Activated CD8-positive, alpha-beta T cell treated with anti-CD3 and anti-CD28 coated beads for 36 hours (primary cell): ENCODE results near the gene FBXO34. TPM values are rescaled to one million over a fixed set of nuclear protein-coding genes. Genes with fewer than 3 reads are reported as not detected.
"Not testable (repeated sequence)": the region's sequence is repeated elsewhere in the genome, so short reads cannot be mapped to it uniquely, and the experiment has no call there.

Experiments used
- ATAC-seq: fragments of 200-7000 bp; cut with Tn5 transposase; one replicate; pipeline ENCODE4 v1.10.0; 2021; ENCODE audit warnings: mild to moderate bottlenecking, moderate library complexity
- CTCF ChIA-PET: fragments of 350-600 bp; sonication (Branson Sonifier 250); formaldehyde crosslinking; loops from one replicate; lab custom pipeline; 2021; ENCODE audit warnings: antibody characterized with exemption; lab: Charles Lee
- POLR2A ChIA-PET: fragments of 350-600 bp; sonication (Branson Sonifier 250); formaldehyde crosslinking; loops from one replicate; lab custom pipeline; 2021; ENCODE audit warnings: antibody characterized with exemption; lab: Charles Lee
- DNase-seq: peaks from one replicate; pipeline ENCODE4 v3.0.0-alpha.2; 2020
- H3K27ac Mint-ChIP-seq: one replicate; pipeline ENCODE4 v1.8.0; 2021; ENCODE audit warnings: mild to moderate bottlenecking, mixed read lengths
- H3K27me3 Mint-ChIP-seq: one replicate; pipeline ENCODE4 v1.8.0; 2021; ENCODE audit warnings: mixed read lengths
- H3K36me3 Mint-ChIP-seq: one replicate; pipeline ENCODE4 v1.8.0; 2021; ENCODE audit warnings: low read depth, mixed read lengths
- H3K4me1 Mint-ChIP-seq: one replicate; pipeline ENCODE4 v1.8.0; 2021; ENCODE audit warnings: low read depth, mixed read lengths
- H3K4me3 Mint-ChIP-seq: one replicate; pipeline ENCODE4 v1.8.0; 2021; ENCODE audit warnings: mild to moderate bottlenecking, moderate library complexity, mixed read lengths
- H3K9me3 Mint-ChIP-seq: one replicate; pipeline ENCODE4 v1.8.0; 2021; ENCODE audit warnings: mixed read lengths
- intact Hi-C: fragments of 100-400 bp; cut with micrococcal nuclease; formaldehyde crosslinking; loops from one replicate; pipeline ENCODE4 v1.10.0; 2022
- total RNA-seq, 2 experiments: library from RNA; stranded (reverse); gene quantifications; one replicate each; pipeline ENCODE4 v1.2.3, GENCODE V29; 2021
- TF ChIP-seq, protein P1 (sequence below): fragments of 200-600 bp; IDR thresholded peaks from one replicate; pipeline ENCODE4 v1.8.0; 2022; ENCODE audit warnings: antibody characterized with exemption, mild to moderate bottlenecking

Gene FBXO34
- total RNA-seq, 2 experiments from 2014 or later = 17.7 to 20.0 TPM

GRCh38 chr14:55377236-55377635 is 106.0 kb downstream of the FBXO34 start:
- intact Hi-C loops = no loop called here
- no peak for ATAC-seq
- no peak for DNase-seq
- Mint-ChIP-seq H3K36me3 (peaks cover 38% of the 10 kb centered on the region), H3K9me3 (no peaks in the 10 kb centered on the region), H3K4me3 (no peak overlapping the region), H3K27ac (peak overlapping the region; percentile 13), H3K4me1 (peaks cover 42% of the 10 kb centered on the region), H3K27me3 (no peaks in the 10 kb centered on the region)
- ChIA-PET POLR2A (interaction anchor here (1.5 kb wide), 1 partner anchor 8 kb away, joined by 5 read pairs; no protein-coding TSS in a partner anchor), CTCF (interaction anchor here (1.1 to 1.3 kb wide), 2 partner anchors 15 to 39 kb away, joined by 3 to 5 read pairs; no protein-coding TSS in a partner anchor)
- TF ChIP-seq, protein P1, sequence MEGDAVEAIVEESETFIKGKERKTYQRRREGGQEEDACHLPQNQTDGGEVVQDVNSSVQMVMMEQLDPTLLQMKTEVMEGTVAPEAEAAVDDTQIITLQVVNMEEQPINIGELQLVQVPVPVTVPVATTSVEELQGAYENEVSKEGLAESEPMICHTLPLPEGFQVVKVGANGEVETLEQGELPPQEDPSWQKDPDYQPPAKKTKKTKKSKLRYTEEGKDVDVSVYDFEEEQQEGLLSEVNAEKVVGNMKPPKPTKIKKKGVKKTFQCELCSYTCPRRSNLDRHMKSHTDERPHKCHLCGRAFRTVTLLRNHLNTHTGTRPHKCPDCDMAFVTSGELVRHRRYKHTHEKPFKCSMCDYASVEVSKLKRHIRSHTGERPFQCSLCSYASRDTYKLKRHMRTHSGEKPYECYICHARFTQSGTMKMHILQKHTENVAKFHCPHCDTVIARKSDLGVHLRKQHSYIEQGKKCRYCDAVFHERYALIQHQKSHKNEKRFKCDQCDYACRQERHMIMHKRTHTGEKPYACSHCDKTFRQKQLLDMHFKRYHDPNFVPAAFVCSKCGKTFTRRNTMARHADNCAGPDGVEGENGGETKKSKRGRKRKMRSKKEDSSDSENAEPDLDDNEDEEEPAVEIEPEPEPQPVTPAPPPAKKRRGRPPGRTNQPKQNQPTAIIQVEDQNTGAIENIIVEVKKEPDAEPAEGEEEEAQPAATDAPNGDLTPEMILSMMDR = no peak

GRCh38 chr14:55381040-55381439 is 109.8 kb downstream of the FBXO34 start:
- no peak for DNase-seq
- POLR2A ChIA-PET = interaction anchor here (0.6 kb wide), 1 partner anchor 177 kb away, joined by 5 read pairs; no protein-coding TSS in a partner anchor
- Mint-ChIP-seq H3K4me3 (no peak overlapping the region), H3K4me1 (peaks cover 21% of the 10 kb centered on the region), H3K9me3 (no peaks in the 10 kb centered on the region), H3K36me3 (peaks cover 38% of the 10 kb centered on the region), H3K27ac (peak overlapping the region; percentile 43), H3K27me3 (no peaks in the 10 kb centered on the region)
- intact Hi-C loops = no loop called here
- CTCF ChIA-PET = interaction anchor here (1.8 kb wide), 2 partner anchors 65 to 135 kb away, joined by 4 to 6 read pairs; no protein-coding TSS in a partner anchor
- TF ChIP-seq, protein P1 = no peak
- no peak for ATAC-seq

- Mint-ChIP-seq H3K36me3 (peaks cover 38% of the 10 kb centered on the region), H3K9me3 (no peaks in the 10 kb centered on the region), H3K4me1 (peaks cover 22% of the 10 kb centered on the region), H3K4me3 (no peak overlapping the region), H3K27me3 (no peaks in the 10 kb centered on the region), H3K27ac (peak overlapping the region; percentile 31)
- intact Hi-C loops = no loop called here
- DNase-seq (no peak), ATAC-seq (no peak)
- TF ChIP-seq, protein P1 = no peak
- ChIA-PET POLR2A (no interaction called here), CTCF (interaction anchor here (1.5 to 2.0 kb wide), 4 partner anchors 9 to 136 kb away, joined by 3 to 6 read pairs (median 5); no protein-coding TSS in a partner anchor)
These were observed 110.3 kb downstream of the FBXO34 start for GRCh38 chr14:55381561-55381960.

GRCh38 chr14:55382483-55382882 is 111.3 kb downstream of the FBXO34 start:
- H3K36me3 Mint-ChIP-seq = peaks cover 36% of the 10 kb centered on the region

GRCh38 chr14:55383056-55383466 is 111.8 kb downstream of the FBXO34 start:
- H3K27me3 Mint-ChIP-seq, ATAC-seq, intact Hi-C loops, H3K9me3 Mint-ChIP-seq, POLR2A ChIA-PET, DNase-seq, H3K27ac Mint-ChIP-seq, H3K4me3 Mint-ChIP-seq: not testable (repeated sequence)
- CTCF ChIA-PET = interaction anchor here (1.5 to 2.1 kb wide), 7 partner anchors 8 to 137 kb away, joined by 3 to 6 read pairs (median 6); no protein-coding TSS in a partner anchor
- Mint-ChIP-seq H3K36me3 (peaks cover 36% of the 10 kb centered on the region), H3K4me1 (peaks cover 33% of the 10 kb centered on the region)

More at GRCh38 chr14:55382483-55382882, 111.3 kb downstream of the FBXO34 start:
- H3K27ac Mint-ChIP-seq = no peak overlapping the region
- intact Hi-C loops = no loop called here
- peaks cover 31% of the 10 kb centered on the region for H3K4me1 Mint-ChIP-seq
- no peaks in the 10 kb centered on the region for H3K27me3 Mint-ChIP-seq
- ATAC-seq (no peak), DNase-seq (no peak)
- POLR2A ChIA-PET = no interaction called here
- H3K4me3 Mint-ChIP-seq = no peak overlapping the region
- CTCF ChIA-PET = interaction anchor here (1.5 to 2.1 kb wide), 6 partner anchors 8 to 137 kb away, joined by 3 to 6 read pairs (median 6); no protein-coding TSS in a partner anchor
- TF ChIP-seq, protein P1 = no peak
- no peaks in the 10 kb centered on the region for H3K9me3 Mint-ChIP-seq
